NCI-H1417 treated with DMSO at 0.1 percent for 48 hours (cell line): ENCODE data around the gene UTP4.

Experiments used
- DNase-seq: peaks from one replicate; lab custom pipeline; 2025; lab: John Stamatoyannopoulos, UW

Gene UTP4

GRCh38 chr16:69132424-69133252, at the start of gene UTP4, which contains the start of gene CHTF8:
Gene UTP4 (plus strand): TSS chr16:69132649. CDS start chr16:69133460, 811 bp downstream.
Gene CHTF8 (minus strand): TSS chr16:69132588. CDS start chr16:69121458, 11,130 bp downstream.
- DNase-seq = no peak

GRCh38 chr16:69083306-69083941, 49.0 kb upstream of the UTP4 start:
- no peak for DNase-seq

GRCh38 chr16:69084289-69084688, 48.2 kb upstream of the UTP4 start:
- no peak for DNase-seq

- no peak for DNase-seq
These were observed 47.3 kb upstream of the UTP4 start for GRCh38 chr16:69085032-69085695.

- no peak for DNase-seq
These were observed 45.3 kb upstream of the UTP4 start for GRCh38 chr16:69087161-69087581.

GRCh38 chr16:69088684-69089083, 43.8 kb upstream of the UTP4 start:
- DNase-seq = no peak

- no peak for DNase-seq
These were observed 43.1 kb upstream of the UTP4 start for GRCh38 chr16:69089091-69089910.

GRCh38 chr16:69093974-69094373, 38.5 kb upstream of the UTP4 start:
- DNase-seq = no peak

GRCh38 chr16:69094501-69094900, 37.9 kb upstream of the UTP4 start:
- no peak for DNase-seq

GRCh38 chr16:69095193-69095592, 37.3 kb upstream of the UTP4 start:
- DNase-seq = no peak

GRCh38 chr16:69100071-69100691, 32.3 kb upstream of the UTP4 start:
- DNase-seq = no peak

GRCh38 chr16:69105501-69106361, 26.7 kb upstream of the UTP4 start, which contains the start of gene HAS3:
Gene HAS3 (plus strand): TSS chr16:69105653. CDS start chr16:69109396, 3,743 bp downstream.
- no peak for DNase-seq

- DNase-seq = no peak
These were observed 25.7 kb upstream of the UTP4 start for GRCh38 chr16:69106491-69107315.

GRCh38 chr16:69107316-69107962, 25.0 kb upstream of the UTP4 start:
- DNase-seq = no peak

- DNase-seq = no peak
These were observed 24.2 kb upstream of the UTP4 start for GRCh38 chr16:69108064-69108904.

- DNase-seq = no peak
These were observed 23.6 kb upstream of the UTP4 start for GRCh38 chr16:69108905-69109252.

- DNase-seq = no peak
These were observed 22.8 kb upstream of the UTP4 start for GRCh38 chr16:69109486-69110270.
